ENCODE results near the gene TSPAN13. TPM values are rescaled to one million over a fixed set of nuclear protein-coding genes. Genes with fewer than 3 reads are reported as not detected.
A peak's percentile ranks its signal among the peaks of the same experiment; 100 is the strongest.

TSPAN13 gene
- polyA plus RNA-seq, 2 of the 4 experiments (the other 2 are of a cell fraction) = 9.6 to 40.7 TPM

DNA sequence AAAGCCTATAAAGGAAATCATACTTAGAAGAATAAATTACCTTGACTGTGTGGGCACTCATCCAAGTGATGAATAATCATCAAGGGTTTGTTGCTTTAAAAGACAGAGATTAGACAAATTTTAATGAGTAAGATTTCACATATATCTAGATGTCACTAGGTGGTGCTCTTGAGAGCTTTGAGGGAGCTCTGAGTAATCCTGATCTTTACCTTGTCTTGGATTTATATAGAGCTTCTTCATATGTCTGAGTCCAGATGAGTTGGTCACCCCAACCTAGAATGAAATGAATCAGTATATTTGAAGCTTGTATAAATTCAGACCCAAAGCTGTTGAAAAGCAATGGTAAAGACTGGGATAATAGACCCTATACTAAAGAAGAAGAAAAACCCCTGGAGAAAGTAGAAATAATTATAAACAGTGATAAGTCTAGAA lies 47.6 kb downstream of the TSPAN13 start:
- Histone ChIP-seq H3K27ac (peak overlapping the region; percentile 42 to 71; a peak in 5 of 6 replicates), H3K4me2 (peak overlapping the region; percentile 80), H3K9me3 (no peaks in the 10 kb centered on the region), H3K4me3 (no peak overlapping the region), H3K4me1 (peaks cover 43% of the 10 kb centered on the region)
- peak; percentile 80 to 84 for DNase-seq (ENCODE audit: low read depth in 1 of 2, low spot score in 1 of 2)
- POLR2A ChIA-PET = interaction anchor here (1.2 to 1.6 kb wide), 2 partner anchors 46 to 117 kb away, joined by 4 to 5 read pairs; no protein-coding TSS in a partner anchor
- TF ChIP-seq RAD21 (conservative IDR thresholded peaks at IDR 0.05 in 1 of 2, IDR thresholded peaks at IDR 0.05 in 1 of 2) = peak; percentile 85 to 88
- peak; percentile 83 for TF ChIP-seq SMC3 (IDR thresholded peaks at IDR 0.05)
- TF ChIP-seq PHF8 (IDR thresholded peaks at IDR 0.05; ENCODE audit: borderline replicate concordance, low read depth) = no peak
- no peak for TF ChIP-seq CHD2 (IDR thresholded peaks at IDR 0.05; ENCODE audit: low read length, partially characterized antibody)
- 0 out of 2 replicates have a peak, but pooled peaks have one; percentile 7 for TF ChIP-seq FOSL2 (IDR thresholded peaks at IDR 0.05)
- peak; percentile 64 for TF ChIP-seq FOSL2 (CRISPR knock-in tag; IDR thresholded peaks at IDR 0.05)
- TF ChIP-seq CTCF (IDR thresholded peaks at IDR 0.05) = peak; percentile 79
- CTCF ChIA-PET = interaction anchor here (0.6 to 6.6 kb wide), 33 partner anchors 9 to 879 kb away, joined by 3 to 46 read pairs (median 4); no protein-coding TSS in a partner anchor
- ATAC-seq = peak; percentile 61 to 77; a peak in 4 of 6 replicates
- peak; percentile 95 for FAIRE-seq

- ATAC-seq (peak in 1 of 2 experiments; percentile 37; a peak in 3 of 6 replicates), DNase-seq (ENCODE audit: low read depth in 1 of 2, low spot score in 1 of 2) (no peak), FAIRE-seq (no peak)
- ChIA-PET POLR2A (interaction anchor here (1.2 to 1.6 kb wide), 2 partner anchors 46 to 117 kb away, joined by 4 to 5 read pairs; no protein-coding TSS in a partner anchor), CTCF (interaction anchor here (0.6 to 6.6 kb wide), 37 partner anchors 8 to 879 kb away, joined by 3 to 46 read pairs (median 4); no protein-coding TSS in a partner anchor)
- Histone ChIP-seq H3K27ac (peak overlapping the region; percentile 42 to 71; a peak in 5 of 6 replicates), H3K4me2 (peak overlapping the region; percentile 80), H3K4me1 (peaks cover 47% of the 10 kb centered on the region), H3K4me3 (no peak overlapping the region), H3K9me3 (no peaks in the 10 kb centered on the region)
- 85% methylated on average over 4 of the region's 4 CpGs for WGBS (ENCODE audit: missing lambda C conversion rate)
- TF ChIP-seq MAFK (IDR thresholded peaks at IDR 0.05; ENCODE audit: partially characterized antibody) (peak; percentile 81), MYC (IDR thresholded peaks at IDR 0.05; ENCODE audit: borderline replicate concordance, low read length) (no peak), CEBPB (IDR thresholded peaks at IDR 0.05) (no peak)
These were observed 48.0 kb downstream of the TSPAN13 start for GRCh38 chr7:16801579-16801978.

DNA sequence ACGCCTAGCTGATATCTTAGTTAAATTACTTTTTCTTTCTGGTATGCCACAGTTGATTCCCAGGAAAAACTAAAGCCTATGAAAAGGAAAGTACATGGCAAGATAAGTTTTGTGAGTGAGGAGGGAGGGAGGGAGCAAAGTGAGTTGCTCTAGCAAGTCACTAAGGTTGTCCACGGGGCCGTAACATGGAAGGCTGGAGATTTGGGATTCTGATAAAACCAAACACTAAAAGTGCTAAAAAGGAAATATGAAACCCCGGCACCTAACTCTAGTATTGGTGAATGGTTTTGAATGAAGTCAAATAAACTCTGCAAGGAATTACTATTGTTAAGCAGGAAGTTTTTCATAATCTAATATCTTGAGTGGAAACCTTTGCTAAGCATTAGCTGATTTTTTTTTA lies 49.6 kb downstream of the TSPAN13 start:
- Histone ChIP-seq H3K4me3 (peak overlapping the region; percentile 48; the same call in 2 of the 3 replicates), H3K27ac (peak overlapping the region; percentile 69 to 76), H3K9me3 (no peaks in the 10 kb centered on the region), H3K4me1 (peaks cover 47% of the 10 kb centered on the region), H3K4me2 (peak overlapping the region; percentile 80)
- TF ChIP-seq SREBF2 (IDR thresholded peaks at IDR 0.05) (no peak), RAD21 (conservative IDR thresholded peaks at IDR 0.05 in 1 of 2, IDR thresholded peaks at IDR 0.05 in 1 of 2) (no peak), RARB (CRISPR knock-in tag; IDR thresholded peaks at IDR 0.05) (no peak)
- TF ChIP-seq, protein P1, sequence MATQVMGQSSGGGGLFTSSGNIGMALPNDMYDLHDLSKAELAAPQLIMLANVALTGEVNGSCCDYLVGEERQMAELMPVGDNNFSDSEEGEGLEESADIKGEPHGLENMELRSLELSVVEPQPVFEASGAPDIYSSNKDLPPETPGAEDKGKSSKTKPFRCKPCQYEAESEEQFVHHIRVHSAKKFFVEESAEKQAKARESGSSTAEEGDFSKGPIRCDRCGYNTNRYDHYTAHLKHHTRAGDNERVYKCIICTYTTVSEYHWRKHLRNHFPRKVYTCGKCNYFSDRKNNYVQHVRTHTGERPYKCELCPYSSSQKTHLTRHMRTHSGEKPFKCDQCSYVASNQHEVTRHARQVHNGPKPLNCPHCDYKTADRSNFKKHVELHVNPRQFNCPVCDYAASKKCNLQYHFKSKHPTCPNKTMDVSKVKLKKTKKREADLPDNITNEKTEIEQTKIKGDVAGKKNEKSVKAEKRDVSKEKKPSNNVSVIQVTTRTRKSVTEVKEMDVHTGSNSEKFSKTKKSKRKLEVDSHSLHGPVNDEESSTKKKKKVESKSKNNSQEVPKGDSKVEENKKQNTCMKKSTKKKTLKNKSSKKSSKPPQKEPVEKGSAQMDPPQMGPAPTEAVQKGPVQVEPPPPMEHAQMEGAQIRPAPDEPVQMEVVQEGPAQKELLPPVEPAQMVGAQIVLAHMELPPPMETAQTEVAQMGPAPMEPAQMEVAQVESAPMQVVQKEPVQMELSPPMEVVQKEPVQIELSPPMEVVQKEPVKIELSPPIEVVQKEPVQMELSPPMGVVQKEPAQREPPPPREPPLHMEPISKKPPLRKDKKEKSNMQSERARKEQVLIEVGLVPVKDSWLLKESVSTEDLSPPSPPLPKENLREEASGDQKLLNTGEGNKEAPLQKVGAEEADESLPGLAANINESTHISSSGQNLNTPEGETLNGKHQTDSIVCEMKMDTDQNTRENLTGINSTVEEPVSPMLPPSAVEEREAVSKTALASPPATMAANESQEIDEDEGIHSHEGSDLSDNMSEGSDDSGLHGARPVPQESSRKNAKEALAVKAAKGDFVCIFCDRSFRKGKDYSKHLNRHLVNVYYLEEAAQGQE (IDR thresholded peaks at IDR 0.05) = peak; percentile 15; the same call in 1 of the 2 replicates
- 76% methylated on average over 4 of the region's 4 CpGs for WGBS (ENCODE audit: missing lambda C conversion rate)
- ATAC-seq (no peak), FAIRE-seq (no peak), DNase-seq (ENCODE audit: low read depth in 1 of 2, low spot score in 1 of 2) (no peak)
- ChIA-PET CTCF (interaction anchor here (1.3 to 6.6 kb wide), 5 partner anchors 10 to 114 kb away, joined by 3 to 46 read pairs (median 4); no protein-coding TSS in a partner anchor), POLR2A (interaction anchor here (2.5 kb wide), 1 partner anchor 44 kb away, joined by 14 read pairs; no protein-coding TSS in a partner anchor)

Data from A549 (cell line).